Activated T-helper 1 cell treated with anti-CD3 and anti-CD28 coated beads, Interleukin-12 subunit alpha, Interleukin-12 subunit beta, Interleukin-2, Interleukin-4 antibody, amounts not matched to agents 30 ng/mL and 10 ng/mL and 1 ng/mL, durations not matched to agents 14 hours and 24 hours and 36 hours (primary cell): ENCODE data around the gene LRWD1. TPM values are rescaled to one million over a fixed set of nuclear protein-coding genes. Genes with fewer than 3 reads are reported as not detected.
"Not testable (repeated sequence)": the region's sequence is repeated elsewhere in the genome, so short reads cannot be mapped to it uniquely, and the experiment has no call there.

ENCODE experiments used
- DNase-seq: peaks from one replicate; pipeline ENCODE4 v3.0.0; 2021; ENCODE audit warnings: low spot score
- H3K27ac Mint-ChIP-seq: one replicate; pipeline ENCODE4 v1.8.0; 2021; ENCODE audit warnings: mild to moderate bottlenecking, mixed read lengths
- H3K27me3 Mint-ChIP-seq: one replicate; pipeline ENCODE4 v1.8.0; 2022; ENCODE audit warnings: mild to moderate bottlenecking, moderate library complexity, mixed read lengths; ENCODE audit not compliant: insufficient read depth
- H3K36me3 Mint-ChIP-seq: one replicate; pipeline ENCODE4 v1.8.0; 2021; ENCODE audit warnings: low read depth, mixed read lengths
- H3K4me1 Mint-ChIP-seq: one replicate; pipeline ENCODE4 v1.8.0; 2021; ENCODE audit warnings: low read depth, mixed read lengths
- H3K4me3 Mint-ChIP-seq: one replicate; pipeline ENCODE4 v1.8.0; 2021; ENCODE audit warnings: mild to moderate bottlenecking, moderate library complexity, mixed read lengths
- H3K9me3 Mint-ChIP-seq: one replicate; pipeline ENCODE4 v1.8.0; 2021; ENCODE audit warnings: mixed read lengths
- intact Hi-C: fragments of 100-400 bp; cut with micrococcal nuclease; formaldehyde crosslinking; loops from one replicate; pipeline ENCODE4 v1.15.1; 2024
- total RNA-seq: library from RNA; stranded (reverse); gene quantifications from 2 replicates; pipeline ENCODE4 v1.2.3, GENCODE V29; 2022

LRWD1 gene
- total RNA-seq, 1 donor from 2014 or later, result 36.3 TPM

DNA sequence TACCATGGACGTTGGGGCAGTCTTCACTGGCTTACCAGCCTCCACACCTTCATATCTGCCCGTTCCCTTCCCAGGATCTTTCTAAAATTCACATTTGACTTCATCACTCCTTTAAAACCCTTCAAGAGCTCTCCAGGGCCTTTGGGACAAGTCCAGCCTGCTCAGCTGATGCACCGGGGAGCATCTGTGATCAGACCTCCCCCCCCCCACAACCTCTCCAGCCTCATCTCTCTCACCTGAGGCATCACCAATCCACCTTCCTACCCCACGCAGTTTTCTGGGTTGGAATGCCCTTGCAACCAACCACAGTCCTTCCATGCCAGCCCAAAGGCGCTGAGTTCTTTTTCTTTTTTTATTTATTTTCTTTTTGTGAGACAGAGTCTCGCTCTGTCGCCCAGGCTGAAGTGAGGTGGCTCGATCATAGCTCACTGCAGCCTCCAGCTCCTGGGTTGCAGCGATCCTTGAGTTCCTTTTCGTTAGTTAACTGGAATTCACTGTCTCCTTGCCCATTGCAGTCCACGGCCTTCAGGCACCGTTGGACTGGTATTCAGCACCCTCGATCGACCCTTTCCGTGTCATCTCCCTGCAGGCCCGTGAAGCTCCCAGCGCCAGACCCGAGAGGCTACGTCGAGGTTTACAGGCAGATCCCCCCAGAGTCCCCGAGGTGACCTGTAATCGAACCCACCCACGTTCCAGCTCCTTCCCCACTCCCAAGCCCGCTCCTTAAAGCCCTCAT lies 775 bp upstream of the LRWD1 start:
- no peaks in the 10 kb centered on the region for H3K27me3 Mint-ChIP-seq
- peak overlapping the region; percentile 69 for H3K27ac Mint-ChIP-seq
- peaks cover 27% of the 10 kb centered on the region for H3K4me1 Mint-ChIP-seq
- peak overlapping the region; percentile 94 for H3K4me3 Mint-ChIP-seq
- peaks cover 3% of the 10 kb centered on the region for H3K36me3 Mint-ChIP-seq
- no peak for DNase-seq
- intact Hi-C loops, result loop anchor here (1.0 to 5.0 kb wide), 6 partner anchors 30 to 177 kb away; partner anchors contain the start of genes PRKRIP1 and SH2B2
- H3K9me3 Mint-ChIP-seq, result no peaks in the 10 kb centered on the region

DNA sequence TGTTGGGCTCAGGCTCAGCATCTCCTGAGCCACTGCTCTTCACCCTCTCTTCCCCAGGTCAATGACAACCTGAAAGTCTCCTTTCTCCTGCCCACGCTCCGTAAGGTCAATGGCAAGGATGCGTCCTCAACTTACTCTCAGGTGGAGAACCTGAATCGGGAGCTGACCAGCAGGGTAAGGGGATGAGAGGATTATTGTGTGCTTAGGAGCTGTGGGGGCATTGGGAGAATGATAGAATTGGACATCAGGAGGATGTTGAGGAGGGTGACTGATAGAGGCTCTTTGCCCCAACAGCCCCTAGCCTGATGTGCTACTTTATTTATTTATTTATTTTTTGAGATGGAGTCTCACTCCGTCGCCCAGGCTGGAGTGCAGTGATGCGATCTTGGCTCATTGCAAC lies 1.3 kb downstream of the LRWD1 start:
- Mint-ChIP-seq H3K4me1 (peaks cover 27% of the 10 kb centered on the region), H3K4me3 (peak overlapping the region; percentile 94), H3K27me3 (no peaks in the 10 kb centered on the region), H3K9me3 (no peaks in the 10 kb centered on the region), H3K27ac (no peak overlapping the region), H3K36me3 (peaks cover 7% of the 10 kb centered on the region)
- DNase-seq, result no peak
- intact Hi-C loops, result no loop called here

DNA sequence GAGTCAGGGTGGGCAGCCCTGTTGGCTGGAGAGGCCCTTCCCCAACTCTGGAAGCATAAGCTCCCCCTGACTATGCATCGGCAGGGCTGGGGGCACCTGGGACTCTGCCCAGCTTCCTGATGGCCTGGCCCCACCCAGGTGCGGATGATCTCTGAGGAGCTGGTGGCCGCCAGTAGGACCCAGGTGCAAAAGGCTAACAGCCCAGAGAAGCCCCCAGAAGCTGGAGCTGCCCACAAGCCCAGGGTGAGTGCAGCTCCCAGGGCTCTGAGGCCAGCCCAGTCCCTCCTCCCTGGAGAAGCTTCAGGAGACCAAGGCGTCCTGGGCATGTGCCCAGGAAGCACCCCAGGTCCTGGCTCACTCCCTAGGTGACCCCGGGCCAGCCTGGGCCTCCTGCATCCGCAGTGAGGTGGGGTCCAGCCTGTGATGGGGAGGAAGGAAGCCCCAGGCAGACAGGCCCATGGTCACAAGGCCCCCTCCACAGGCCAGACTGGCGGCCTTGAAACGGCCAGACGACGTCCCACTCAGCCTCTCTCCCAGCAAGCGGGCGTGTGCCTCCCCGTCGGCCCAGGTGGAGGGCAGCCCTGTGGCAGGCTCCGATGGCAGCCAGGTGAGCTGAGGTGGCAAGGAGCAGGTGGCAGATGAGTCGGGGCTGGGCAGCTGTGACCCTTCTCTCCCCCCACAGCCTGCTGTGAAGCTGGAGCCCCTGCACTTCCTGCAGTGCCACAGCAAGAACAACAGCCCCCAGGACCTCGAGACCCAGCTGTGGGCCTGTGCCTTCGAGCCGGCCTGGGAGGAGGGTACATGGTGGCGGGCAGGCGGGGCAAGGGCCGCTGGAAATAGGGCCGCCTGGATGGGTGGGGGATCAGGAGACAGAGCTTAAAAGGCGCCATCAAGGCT lies 3.0 kb downstream of the LRWD1 start:
- intact Hi-C loops, result no loop called here
- H3K27me3 Mint-ChIP-seq, result no peaks in the 10 kb centered on the region
- H3K9me3 Mint-ChIP-seq, result no peaks in the 10 kb centered on the region
- no peak for DNase-seq
- no peak overlapping the region for H3K4me3 Mint-ChIP-seq
- H3K4me1 Mint-ChIP-seq, result peaks cover 22% of the 10 kb centered on the region
- peaks cover 8% of the 10 kb centered on the region for H3K36me3 Mint-ChIP-seq
- H3K27ac Mint-ChIP-seq, result no peak overlapping the region

DNA sequence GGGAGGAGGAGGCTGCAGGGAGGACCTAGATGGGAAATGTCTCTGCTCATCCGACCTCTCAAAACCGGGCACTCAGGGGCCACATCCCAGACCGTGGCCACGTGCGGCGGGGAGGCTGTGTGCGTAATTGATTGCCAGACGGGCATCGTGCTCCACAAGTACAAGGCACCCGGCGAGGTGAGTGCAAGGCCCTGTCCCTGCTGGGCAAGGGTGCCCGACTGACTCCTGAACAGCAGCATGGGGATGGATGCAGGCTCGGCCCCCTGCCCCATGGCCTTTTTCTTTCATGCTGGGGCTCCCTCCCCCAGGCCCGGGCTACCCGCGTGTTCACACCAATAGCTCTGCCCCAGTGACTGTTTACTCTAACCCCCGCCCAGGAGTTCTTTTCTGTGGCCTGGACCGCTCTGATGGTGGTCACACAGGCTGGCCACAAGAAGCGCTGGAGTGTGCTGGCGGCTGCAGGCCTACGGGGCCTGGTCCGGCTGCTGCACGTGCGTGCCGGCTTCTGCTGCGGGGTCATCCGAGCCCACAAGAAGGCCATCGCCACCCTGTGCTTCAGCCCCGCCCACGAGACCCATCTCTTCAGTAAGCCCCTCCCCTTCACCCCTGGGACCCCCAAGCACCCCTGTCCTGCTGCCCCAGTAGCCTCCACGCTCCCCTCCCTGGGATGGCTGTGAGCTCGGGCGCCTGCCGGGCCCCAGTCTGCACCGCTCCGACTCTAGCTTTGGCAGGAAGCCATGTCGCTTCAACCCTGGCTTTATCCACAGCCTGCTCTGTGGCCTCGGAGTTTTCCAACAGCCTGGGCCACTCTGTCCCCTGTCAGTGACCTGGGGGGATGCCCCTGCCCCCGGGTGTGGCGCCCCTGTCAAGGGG lies 3.9 kb downstream of the LRWD1 start:
- DNase-seq, result no peak
- Mint-ChIP-seq H3K36me3 (peaks cover 8% of the 10 kb centered on the region), H3K4me1 (peaks cover 18% of the 10 kb centered on the region), H3K4me3 (no peak overlapping the region), H3K9me3 (no peaks in the 10 kb centered on the region), H3K27ac (no peak overlapping the region), H3K27me3 (no peaks in the 10 kb centered on the region)
- intact Hi-C loops, result no loop called here

DNA sequence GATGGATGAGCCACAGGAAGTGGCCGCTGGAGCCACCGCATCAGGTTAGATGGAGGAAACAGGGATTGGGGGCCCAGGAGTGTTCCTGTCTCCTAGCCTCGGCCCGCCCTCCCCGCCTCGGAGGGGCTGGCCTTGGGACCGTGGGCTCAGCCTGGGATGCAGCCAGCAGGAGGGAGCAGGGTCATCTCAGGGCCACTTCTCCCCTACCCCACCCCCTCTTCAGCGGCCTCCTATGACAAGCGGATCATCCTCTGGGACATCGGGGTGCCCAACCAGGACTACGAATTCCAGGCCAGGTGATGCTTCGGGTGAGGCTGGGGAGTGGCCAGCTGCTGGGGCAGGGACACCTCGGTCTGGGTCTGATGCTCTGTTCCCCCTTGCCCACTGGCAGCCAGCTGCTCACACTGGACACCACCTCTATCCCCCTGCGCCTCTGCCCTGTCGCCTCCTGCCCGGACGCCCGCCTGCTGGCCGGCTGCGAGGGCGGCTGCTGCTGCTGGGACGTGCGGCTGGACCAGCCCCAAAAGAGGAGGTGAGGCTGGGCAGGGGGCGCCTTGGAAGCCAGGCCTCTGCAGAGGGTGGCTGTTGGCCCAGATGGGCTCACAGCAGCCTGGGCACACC lies 4.7 kb downstream of the LRWD1 start:
- H3K27me3 Mint-ChIP-seq, result no peaks in the 10 kb centered on the region
- H3K4me3 Mint-ChIP-seq, result no peak overlapping the region
- intact Hi-C loops, result no loop called here
- H3K27ac Mint-ChIP-seq, result no peak overlapping the region
- peaks cover 13% of the 10 kb centered on the region for H3K4me1 Mint-ChIP-seq
- H3K36me3 Mint-ChIP-seq, result peaks cover 8% of the 10 kb centered on the region
- DNase-seq, result no peak
- no peaks in the 10 kb centered on the region for H3K9me3 Mint-ChIP-seq

DNA sequence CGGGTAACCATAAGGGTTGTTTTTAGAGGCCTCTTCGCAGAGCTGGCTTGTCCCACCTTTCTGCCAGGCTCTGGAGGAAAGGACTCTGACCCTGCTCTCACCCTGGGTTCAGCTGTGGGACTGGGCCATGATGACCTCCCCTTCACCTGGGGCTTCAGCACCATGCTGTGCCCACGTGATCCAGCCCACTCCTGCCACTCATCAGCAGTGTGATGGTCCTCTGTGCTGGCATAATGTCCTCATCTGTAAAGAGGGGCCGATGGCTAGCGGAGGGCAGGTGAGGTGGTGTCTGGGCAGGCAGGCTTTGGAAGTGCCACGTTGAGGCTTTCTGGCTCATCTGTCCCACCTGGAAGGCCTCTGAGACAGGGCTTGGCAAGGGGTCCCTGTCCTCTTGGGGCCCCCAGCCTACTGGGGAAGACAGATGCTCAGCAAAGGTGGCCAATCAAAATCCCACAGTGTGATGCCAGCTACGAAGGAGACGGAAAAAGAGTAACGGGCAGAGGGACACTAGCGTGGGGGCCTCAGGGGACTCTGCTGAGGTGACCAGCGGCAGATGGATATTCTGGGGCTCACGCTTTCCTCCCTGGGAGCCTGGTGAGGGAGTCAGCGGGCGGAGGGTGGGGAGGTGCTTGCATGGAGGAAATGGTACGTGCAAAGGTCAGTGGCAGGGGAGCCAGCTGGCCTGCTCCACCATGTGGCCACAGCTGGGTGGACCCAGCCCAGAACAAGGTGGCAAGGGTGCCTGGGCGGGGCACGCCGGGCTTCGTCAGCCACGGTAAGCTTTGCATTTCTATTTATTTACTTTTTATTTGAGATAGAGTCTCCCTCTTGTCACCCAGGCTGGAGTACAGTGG lies 5.4 kb downstream of the LRWD1 start:
- Mint-ChIP-seq H3K9me3 (no peaks in the 10 kb centered on the region), H3K27me3 (no peaks in the 10 kb centered on the region), H3K36me3 (peaks cover 8% of the 10 kb centered on the region), H3K27ac (no peak overlapping the region), H3K4me1 (peaks cover 13% of the 10 kb centered on the region), H3K4me3 (no peak overlapping the region)
- intact Hi-C loops, result no loop called here
- DNase-seq, result no peak

DNA sequence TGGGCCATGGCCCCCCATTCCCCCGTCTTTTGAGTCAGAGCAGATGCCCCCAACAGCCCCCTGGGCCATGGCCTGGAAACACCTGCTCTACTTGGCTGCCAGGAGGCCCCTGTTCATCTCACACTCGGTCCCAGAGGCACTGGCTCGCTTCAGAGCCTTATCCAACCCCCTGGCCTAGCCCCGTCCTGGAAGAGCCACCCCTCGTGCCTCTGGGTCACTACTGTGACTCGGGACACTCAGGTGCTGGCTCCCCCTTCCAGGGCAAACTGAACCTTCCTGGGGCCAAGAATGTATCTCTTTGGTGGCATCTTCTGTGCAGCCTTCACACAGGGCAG lies 7.0 kb downstream of the LRWD1 start:
- Mint-ChIP-seq H3K4me1 (peaks cover 4% of the 10 kb centered on the region), H3K27ac (no peak overlapping the region), H3K36me3 (peaks cover 7% of the 10 kb centered on the region), H3K27me3 (no peaks in the 10 kb centered on the region), H3K9me3 (no peaks in the 10 kb centered on the region), H3K4me3 (no peak overlapping the region)
- intact Hi-C loops, result no loop called here
- DNase-seq, result no peak

DNA sequence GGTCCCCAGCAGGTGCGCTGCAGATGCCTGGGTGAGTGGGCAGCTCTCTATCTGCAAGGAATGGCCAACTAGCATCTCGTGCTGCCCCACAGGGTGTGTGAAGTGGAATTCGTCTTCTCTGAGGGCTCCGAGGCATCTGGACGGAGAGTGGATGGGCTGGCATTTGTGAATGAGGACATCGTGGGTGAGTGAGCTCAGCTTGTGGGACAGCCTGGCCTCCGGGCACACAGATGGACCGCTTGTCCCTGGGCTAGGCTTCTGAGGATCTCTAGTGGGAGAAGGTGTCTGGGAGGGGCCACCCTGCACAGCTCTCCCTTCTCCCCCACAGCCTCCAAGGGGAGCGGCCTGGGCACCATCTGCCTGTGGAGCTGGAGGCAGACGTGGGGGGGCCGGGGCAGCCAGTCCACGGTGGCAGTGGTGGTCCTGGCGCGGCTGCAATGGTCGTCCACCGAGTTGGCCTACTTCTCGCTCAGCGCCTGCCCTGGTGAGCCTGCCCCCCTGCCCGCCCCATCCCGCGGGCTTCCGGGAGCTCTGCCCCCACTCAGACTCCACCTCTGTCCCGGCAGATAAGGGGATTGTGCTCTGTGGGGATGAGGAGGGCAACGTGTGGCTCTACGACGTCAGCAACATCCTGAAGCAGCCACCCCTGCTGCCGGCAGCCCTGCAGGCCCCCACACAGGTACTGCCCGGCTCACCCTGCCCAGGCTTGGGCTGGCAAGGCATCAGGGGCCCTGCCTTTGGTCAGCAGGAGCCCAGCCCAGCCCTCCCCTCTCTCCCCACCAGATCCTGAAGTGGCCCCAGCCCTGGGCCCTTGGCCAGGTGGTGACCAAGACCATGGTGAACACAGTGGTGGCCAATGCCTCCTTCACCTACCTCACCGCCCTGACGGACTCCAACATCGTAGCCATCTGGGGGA lies 7.6 kb downstream of the LRWD1 start:
- Mint-ChIP-seq H3K4me3 (no peak overlapping the region), H3K9me3 (no peaks in the 10 kb centered on the region), H3K36me3 (peaks cover 7% of the 10 kb centered on the region), H3K27ac (no peak overlapping the region), H3K4me1 (no peaks in the 10 kb centered on the region), H3K27me3 (no peaks in the 10 kb centered on the region)
- no peak for DNase-seq
- intact Hi-C loops, result no loop called here

DNA sequence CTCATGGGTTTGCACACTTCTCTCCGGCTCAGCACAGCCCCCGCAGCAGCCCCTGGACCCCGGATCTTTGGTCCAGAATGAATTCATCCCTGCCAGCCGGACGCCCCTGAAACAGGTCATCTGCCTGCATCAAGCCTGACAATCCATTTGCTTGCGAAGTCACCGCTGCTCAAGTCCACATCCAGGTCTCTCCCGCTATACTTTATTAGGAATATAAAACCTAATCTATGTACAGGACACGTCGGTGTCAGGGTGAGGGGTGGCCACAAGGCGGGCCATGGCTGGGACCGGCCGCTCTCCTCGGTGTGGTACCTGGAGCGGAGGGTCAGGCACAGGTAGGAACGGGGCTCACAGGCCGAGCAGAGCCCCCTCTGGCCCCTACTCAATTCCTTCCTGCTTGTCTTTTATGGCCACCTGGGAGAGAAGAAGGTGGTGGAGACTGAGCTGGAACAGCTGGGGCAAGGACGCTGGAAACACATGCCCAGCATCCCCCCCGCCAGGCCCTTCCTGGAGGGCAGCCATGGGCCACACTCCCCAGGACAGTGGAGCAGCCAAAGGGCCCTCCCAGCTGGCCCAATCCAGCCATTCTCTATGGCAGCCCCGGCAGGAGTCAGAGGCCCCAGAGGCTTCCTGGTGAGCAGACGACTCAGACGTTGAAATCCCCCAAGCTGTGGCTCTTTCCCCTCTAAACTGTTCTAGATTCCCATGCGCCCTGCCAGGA lies 8.6 kb downstream of the LRWD1 start:
- no peak overlapping the region for H3K27ac Mint-ChIP-seq
- no peak overlapping the region for H3K4me3 Mint-ChIP-seq
- no peaks in the 10 kb centered on the region for H3K27me3 Mint-ChIP-seq
- intact Hi-C loops, result no loop called here
- peaks cover 7% of the 10 kb centered on the region for H3K36me3 Mint-ChIP-seq
- H3K9me3 Mint-ChIP-seq, result no peaks in the 10 kb centered on the region
- H3K4me1 Mint-ChIP-seq, result no peaks in the 10 kb centered on the region
- no peak for DNase-seq

DNA sequence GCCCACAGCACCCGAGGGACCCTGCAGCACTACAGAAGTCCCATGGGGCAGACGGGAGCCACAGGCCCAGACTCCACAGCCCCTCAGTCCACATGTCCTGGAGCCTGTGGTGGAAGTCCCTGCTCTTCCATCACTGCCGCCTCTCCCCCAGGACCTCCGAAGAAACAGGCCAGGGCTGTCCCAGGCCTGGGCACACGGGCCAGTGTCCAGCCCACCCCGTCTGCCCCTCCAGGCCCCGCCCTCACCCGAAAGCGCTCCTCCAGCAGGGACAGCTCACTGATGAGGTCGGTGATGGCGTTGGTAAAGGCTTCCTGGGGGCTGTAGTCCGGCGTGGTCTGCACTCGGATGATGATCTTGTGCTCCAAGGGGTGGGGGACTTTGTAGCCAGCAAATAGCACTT lies 9.3 kb downstream of the LRWD1 start:
- DNase-seq, H3K4me1 Mint-ChIP-seq, intact Hi-C loops: not testable (repeated sequence)

More for the DNA sequence above, 9.3 kb downstream of the LRWD1 start:
- H3K36me3 Mint-ChIP-seq, H3K27me3 Mint-ChIP-seq, H3K4me3 Mint-ChIP-seq, H3K9me3 Mint-ChIP-seq, H3K27ac Mint-ChIP-seq: not testable (repeated sequence)
